K562 (cell line): ENCODE results near the gene PDE11A. TPM values are rescaled to one million over a fixed set of nuclear protein-coding genes. Genes with fewer than 3 reads are reported as not detected.

Experiments used
- AFF4 ChIP-seq: sonication (generic); formaldehyde crosslinking; IDR thresholded peaks from 2 replicates; pipeline ENCODE4 v1.8.0; 2023; ENCODE audit warnings: mild to moderate bottlenecking, missing genetic modification reagents
- BCOR ChIP-seq: fragments of 450-650 bp; IDR thresholded peaks from 2 replicates; pipeline ENCODE4 v1.6.1; 2016
- ELF2 ChIP-seq: fragments of 250-450 bp; sonication (Bioruptor Pico); IDR thresholded peaks from 2 replicates; pipeline ENCODE4 v1.5.0; 2021; ENCODE audit warnings: mild to moderate bottlenecking
- EWSR1 ChIP-seq: fragments of 450-650 bp; IDR thresholded peaks from 2 replicates; pipeline ENCODE4 v1.6.1; 2018; ENCODE audit warnings: borderline replicate concordance, mild to moderate bottlenecking, low read depth, moderate library complexity; ENCODE audit not compliant: partially characterized antibody
- HNRNPL ChIP-seq: fragments of 200-400 bp; formaldehyde crosslinking; IDR thresholded peaks from 2 replicates; pipeline ENCODE4 v1.6.1; 2017; ENCODE audit warnings: low read depth, mild to moderate bottlenecking, low read length
- IRF9 ChIP-seq: fragments of 450-650 bp; IDR thresholded peaks from 2 replicates; pipeline ENCODE4 v1.6.1; 2016; ENCODE audit warnings: missing biosample characterization, missing genetic modification characterization
- JUND ChIP-seq, 2 experiments: IDR thresholded peaks; 2 replicates in 1 of 2; 3 replicates in 1 of 2; pipeline ENCODE4 v1.6.1; 2011; ENCODE audit warnings: borderline replicate concordance in 2 of 2, low read depth in 2 of 2, low read length in 2 of 2, improper control_type of control experiment in 1 of 2, missing biosample characterization in 1 of 2, missing genetic modification characterization in 1 of 2, missing genetic modification reagents in 1 of 2
- L3MBTL2 ChIP-seq: fragments of 450-650 bp; IDR thresholded peaks from 2 replicates; pipeline ENCODE4 v1.6.1; 2016; ENCODE audit warnings: mild to moderate bottlenecking, moderate library complexity
- MIER1 ChIP-seq: fragments of 450-650 bp; IDR thresholded peaks from 2 replicates; pipeline ENCODE4 v1.6.1; 2016; ENCODE audit warnings: antibody characterized with exemption, mild to moderate bottlenecking, low read depth
- NFRKB ChIP-seq: fragments of 450-650 bp; IDR thresholded peaks from 2 replicates; pipeline ENCODE4 v1.6.1; 2016; ENCODE audit warnings: low read depth
- PTTG1 ChIP-seq: fragments of 450-650 bp; IDR thresholded peaks from 2 replicates; pipeline ENCODE4 v1.6.1; 2016; ENCODE audit warnings: low read depth, mild to moderate bottlenecking, missing genetic modification characterization, missing compliant biosample characterization
- SAP30 ChIP-seq: fragments of 200-600 bp; sonication (generic); IDR thresholded peaks from 2 replicates; pipeline ENCODE4 v1.6.1; 2012; ENCODE audit warnings: borderline replicate concordance, low read depth, mild to moderate bottlenecking, moderate library complexity, low read length, control low read depth, inconsistent platforms; ENCODE audit not compliant: insufficient read depth, poor library complexity, severe bottlenecking
- STAT6 ChIP-seq: sonication (generic); formaldehyde crosslinking; IDR thresholded peaks from 2 replicates; pipeline ENCODE4 v1.8.1; 2023; ENCODE audit warnings: mild to moderate bottlenecking, missing genetic modification reagents
- ZBTB17 ChIP-seq: fragments of 450-650 bp; formaldehyde crosslinking; IDR thresholded peaks from 2 replicates; pipeline ENCODE4 v1.4.0; 2020; ENCODE audit warnings: mild to moderate bottlenecking
- ZNF274 ChIP-seq: IDR thresholded peaks from 2 replicates; pipeline ENCODE4 v1.6.1; 2011; ENCODE audit warnings: low read depth, mild to moderate bottlenecking, low read length, moderate library complexity, borderline replicate concordance
- ZNF282 ChIP-seq: sonication (generic); formaldehyde crosslinking; IDR thresholded peaks from 2 replicates; pipeline ENCODE4 v1.8.1; 2023; ENCODE audit warnings: missing genetic modification reagents
- ZNF395 ChIP-seq: fragments of 200-800 bp; sonication (Bioruptor generic); IDR thresholded peaks from 2 replicates; pipeline ENCODE4 v1.6.1; 2017; ENCODE audit warnings: missing genetic modification characterization, missing compliant biosample characterization
- ZNF512 ChIP-seq: IDR thresholded peaks from 2 replicates; pipeline ENCODE4 v1.6.1; 2016; ENCODE audit warnings: missing genetic modification characterization, missing compliant biosample characterization
- polyA plus RNA-seq, 8 experiments: library from polyadenylated mRNA; depleted of rRNA in 4 of 8; stranded (reverse) in 5 of 8; unstranded in 3 of 8; fragments of >200 nt; fragmentation: Nextera tagmentation in 2 of 8; fragmentation: Illumina TruSeq in 1 of 8; extraction: Ambion mirVana in 2 of 8; extraction: Trizol in 1 of 8; gene quantifications; 2 replicates each; pipeline versions ENCODE4 v1.2.1 to v1.2.3, GENCODE V29; 2011 to 2014; ENCODE audit warnings: inconsistent platforms in 1 of 8, missing spikeins in 1 of 8
- total RNA-seq, 7 experiments: library from RNA; depleted of rRNA in 6 of 7; stranded (reverse); fragments of >200 nt in 6 of 7; fragmentation: Illumina TruSeq in 2 of 7; extraction: Trizol in 2 of 7; gene quantifications; 2 replicates each; pipeline versions ENCODE4 v1.2.1 to v1.2.3, GENCODE V29; 2011 to 2021; ENCODE audit warnings: low replicate concordance in 1 of 7

PDE11A gene
- total and polyA plus RNA-seq, 9 of the 15 experiments (the other 6 are each of a cell fraction or from before 2014, with no cell fraction given), result 3.2 to 22.1 (median 5.7) TPM

GRCh38 chr2:177606636-177607035 lies 465.9 kb downstream of the PDE11A start (continued):
- no peak for TF ChIP-seq AFF4 (CRISPR knock-in tag)
- TF ChIP-seq ZNF395 (CRISPR knock-in tag), result no peak
- TF ChIP-seq MIER1, result no peak
- no peak for TF ChIP-seq HNRNPL
- TF ChIP-seq EWSR1, result no peak
- TF ChIP-seq PTTG1 (tag), result no peak
- TF ChIP-seq SAP30, result no peak
- TF ChIP-seq ZNF282 (CRISPR knock-in tag), result no peak
- TF ChIP-seq ELF2, result no peak
- no peak for TF ChIP-seq NFRKB
- no peak for TF ChIP-seq BCOR
- TF ChIP-seq ZNF512 (tag), result no peak
- peak; percentile 22; the same call in 1 of the 2 replicates for TF ChIP-seq L3MBTL2
- no peak for TF ChIP-seq STAT6
- peak; percentile 70; the same call in 1 of the 2 replicates for TF ChIP-seq JUND (IDR thresholded peaks at IDR 0.05; ENCODE audit: borderline replicate concordance, low read depth, low read length)
- peak; percentile 59; the same call in 1 of the 3 replicates for TF ChIP-seq JUND (tag; IDR thresholded peaks at IDR 0.05; ENCODE audit: borderline replicate concordance, low read depth, low read length)
- TF ChIP-seq ZBTB17 (CRISPR knock-in tag), result no peak
- no peak for TF ChIP-seq IRF9 (tag)
- no peak for TF ChIP-seq ZNF274
